Smooth muscle cell (in vitro differentiated cells): ENCODE results near the gene MYO5A. TPM values are rescaled to one million over a fixed set of nuclear protein-coding genes. Genes with fewer than 3 reads are reported as not detected.

Experiments used
- DNase-seq: peaks from one replicate; lab custom pipeline; 2025; ENCODE audit not compliant: unreplicated experiment; lab: John Stamatoyannopoulos, UW
- H2AFZ ChIP-seq: fragments of 200-600 bp; sonication (generic); 2 replicates; pipeline ENCODE4 v1.6.0; 2016; ENCODE audit warnings: antibody characterized with exemption, low read depth, mild to moderate bottlenecking
- H3F3A ChIP-seq: fragments of 200-600 bp; sonication (generic); 2 replicates; pipeline ENCODE4 v1.6.0; 2017; ENCODE audit warnings: antibody characterized with exemption, low read depth
- H3K27ac ChIP-seq: fragments of 200-600 bp; sonication (generic); 2 replicates; pipeline ENCODE4 v1.5.1; 2016; ENCODE audit warnings: low read depth, mild to moderate bottlenecking
- H3K27me3 ChIP-seq: fragments of 200-600 bp; sonication (generic); 2 replicates; pipeline ENCODE4 v1.6.1; 2016; ENCODE audit warnings: low read depth, mild to moderate bottlenecking
- H3K36me3 ChIP-seq: fragments of 200-600 bp; sonication (generic); 2 replicates; pipeline ENCODE4 v1.5.1; 2016; ENCODE audit warnings: low read depth
- H3K4me1 ChIP-seq: fragments of 200-600 bp; sonication (generic); 2 replicates; pipeline ENCODE4 v1.5.1; 2016; ENCODE audit warnings: low read depth
- H3K4me2 ChIP-seq: fragments of 200-600 bp; sonication (generic); 2 replicates; pipeline ENCODE4 v1.6.0; 2016; ENCODE audit warnings: mild to moderate bottlenecking
- H3K4me3 ChIP-seq: fragments of 200-600 bp; sonication (generic); 2 replicates; pipeline ENCODE4 v1.5.1; 2016; ENCODE audit warnings: mild to moderate bottlenecking
- H3K79me2 ChIP-seq: fragments of 200-600 bp; sonication (generic); 2 replicates; pipeline ENCODE4 v1.6.0; 2016; ENCODE audit warnings: low read depth, mild to moderate bottlenecking
- H3K9ac ChIP-seq: fragments of 200-600 bp; sonication (generic); 2 replicates; pipeline ENCODE4 v1.6.0; 2016; ENCODE audit warnings: low read depth
- H3K9me3 ChIP-seq: fragments of 200-600 bp; sonication (generic); replicated peaks from 2 replicates; pipeline ENCODE4 v1.5.1; 2016; ENCODE audit warnings: low read depth
- H4K20me1 ChIP-seq: fragments of 200-600 bp; sonication (generic); 2 replicates; pipeline ENCODE4 v1.6.0; 2016; ENCODE audit warnings: low read depth
- CTCF ChIP-seq: fragments of 200-600 bp; sonication (generic); IDR thresholded peaks from 2 replicates; pipeline ENCODE4 v1.5.1; 2017; ENCODE audit warnings: borderline replicate concordance, mild to moderate bottlenecking, antibody characterized with exemption; ENCODE audit not compliant: insufficient read depth, poor library complexity, severe bottlenecking
- WGBS: methylation state at CpG from one replicate; pipeline ENCODE4 v1.1.7; 2016; ENCODE audit warnings: low lambda C conversion rate; 5-methylcytosine and 5-hydroxymethylcytosine counted together
- polyA plus RNA-seq: library from polyadenylated mRNA; unstranded; fragments of >200 nt; fragmentation: Nextera tagmentation; extraction: Ambion mirVana; gene quantifications from 2 replicates; pipeline ENCODE4 v1.2.1, GENCODE V29; 2016
- total RNA-seq: library from RNA; depleted of rRNA; stranded (reverse); fragments of >200 nt; gene quantifications from 2 replicates; pipeline ENCODE4 v1.2.3, GENCODE V29; 2014

MYO5A gene
- total and polyA plus RNA-seq, 2 experiments from 2014 or later = 29.4 to 68.8 TPM

GRCh38 chr15:52527911-52528563 lies 643 bp downstream of the MYO5A start:
- Histone ChIP-seq H3K79me2 (peaks cover 48% of the 10 kb centered on the region), H3K4me2 (peak overlapping the region; percentile 95), H2AFZ (peak overlapping the region; percentile 81), H3K27me3 (peaks cover 23% of the 10 kb centered on the region), H3K9ac (peak overlapping the region; percentile 72), H4K20me1 (peaks cover 48% of the 10 kb centered on the region), H3K4me3 (peak overlapping the region; percentile 84), H3K27ac (peak overlapping the region; percentile 56), H3K36me3 (no peaks in the 10 kb centered on the region), H3K4me1 (peaks cover 9% of the 10 kb centered on the region), H3F3A (no peaks in the 10 kb centered on the region), H3K9me3 (no peaks in the 10 kb centered on the region)
- peak; percentile 52 for DNase-seq
- TF ChIP-seq CTCF = no peak
- 4% methylated on average over 32 of the region's 32 CpGs for WGBS

GRCh38 chr15:52527196-52527910 lies 1.3 kb downstream of the MYO5A start:
- Histone ChIP-seq H3K4me3 (peak overlapping the region; percentile 84), H3K9me3 (no peaks in the 10 kb centered on the region), H4K20me1 (peaks cover 48% of the 10 kb centered on the region), H2AFZ (no peak overlapping the region), H3F3A (no peaks in the 10 kb centered on the region), H3K9ac (no peak overlapping the region), H3K4me1 (peaks cover 14% of the 10 kb centered on the region), H3K27ac (no peak overlapping the region), H3K79me2 (peaks cover 51% of the 10 kb centered on the region), H3K4me2 (peak overlapping the region; percentile 95), H3K27me3 (peaks cover 23% of the 10 kb centered on the region), H3K36me3 (no peaks in the 10 kb centered on the region)
- no peak for DNase-seq
- TF ChIP-seq CTCF = no peak
- 91% methylated on average over 7 of the region's 7 CpGs for WGBS

- no peaks in the 10 kb centered on the region for H3F3A ChIP-seq
- no peak overlapping the region for H3K4me3 ChIP-seq
- H3K79me2 ChIP-seq = peaks cover 80% of the 10 kb centered on the region
- peaks cover 10% of the 10 kb centered on the region for H3K4me1 ChIP-seq
- H3K27me3 ChIP-seq = no peaks in the 10 kb centered on the region
- no peak overlapping the region for H3K9ac ChIP-seq
- peaks cover 67% of the 10 kb centered on the region for H4K20me1 ChIP-seq
- H2AFZ ChIP-seq = no peak overlapping the region
- 76% methylated on average over 4 of the region's 4 CpGs for WGBS
- H3K4me2 ChIP-seq = peak overlapping the region; percentile 42
- no peak for TF ChIP-seq CTCF
- no peaks in the 10 kb centered on the region for H3K36me3 ChIP-seq
- H3K27ac ChIP-seq = peak overlapping the region; percentile 86
- no peak for DNase-seq
- H3K9me3 ChIP-seq = no peaks in the 10 kb centered on the region
These were observed 4.2 kb downstream of the MYO5A start for GRCh38 chr15:52524223-52525136.
